ENCODE data around the gene SCEL.
"Not testable (repeated sequence)": the region's sequence is repeated elsewhere in the genome, so short reads cannot be mapped to it uniquely, and the experiment has no call there.

The SCEL gene

GRCh38 chr13:77508959-77509620 is 26.4 kb upstream of the SCEL start:
- H3K27me3 ChIP-seq (ENCODE audit: control insufficient read depth, insufficient read depth, low read length), result no peaks in the 10 kb centered on the region
- H3K4me3 ChIP-seq (ENCODE audit: low read depth, low read length), result no peak overlapping the region
- no peak overlapping the region for H3K9ac ChIP-seq (ENCODE audit: low read depth, low read length)
- no peaks in the 10 kb centered on the region for H3K4me1 ChIP-seq (ENCODE audit: control insufficient read depth, insufficient read depth, low read length)
- no peaks in the 10 kb centered on the region for H3K36me3 ChIP-seq (ENCODE audit: control insufficient read depth, insufficient read depth, low read length)
- no peak overlapping the region for H3K27ac ChIP-seq (ENCODE audit: low read depth, low read length)
- no peaks in the 10 kb centered on the region for H3K9me3 ChIP-seq (ENCODE audit: control insufficient read depth, insufficient read depth, low read length)

- Histone ChIP-seq H3K27ac (ENCODE audit: low read depth, low read length) (no peak overlapping the region), H3K27me3 (ENCODE audit: control insufficient read depth, insufficient read depth, low read length) (no peaks in the 10 kb centered on the region), H3K9ac (ENCODE audit: low read depth, low read length) (no peak overlapping the region), H3K9me3 (ENCODE audit: control insufficient read depth, insufficient read depth, low read length) (no peaks in the 10 kb centered on the region), H3K36me3 (ENCODE audit: control insufficient read depth, insufficient read depth, low read length) (no peaks in the 10 kb centered on the region), H3K4me1 (ENCODE audit: control insufficient read depth, insufficient read depth, low read length) (no peaks in the 10 kb centered on the region), H3K4me3 (ENCODE audit: low read depth, low read length) (no peak overlapping the region)
These were observed 25.4 kb upstream of the SCEL start for GRCh38 chr13:77510156-77510555.

GRCh38 chr13:77511552-77511951 is 24.0 kb upstream of the SCEL start:
- no peaks in the 10 kb centered on the region for H3K9me3 ChIP-seq (ENCODE audit: control insufficient read depth, insufficient read depth, low read length)
- no peak overlapping the region for H3K4me3 ChIP-seq (ENCODE audit: low read depth, low read length)
- H3K27me3 ChIP-seq (ENCODE audit: control insufficient read depth, insufficient read depth, low read length), result no peaks in the 10 kb centered on the region
- no peak overlapping the region for H3K9ac ChIP-seq (ENCODE audit: low read depth, low read length)
- H3K36me3 ChIP-seq (ENCODE audit: control insufficient read depth, insufficient read depth, low read length), result no peaks in the 10 kb centered on the region
- no peaks in the 10 kb centered on the region for H3K4me1 ChIP-seq (ENCODE audit: control insufficient read depth, insufficient read depth, low read length)
- H3K27ac ChIP-seq (ENCODE audit: low read depth, low read length), result no peak overlapping the region

GRCh38 chr13:77513719-77514335 is 21.7 kb upstream of the SCEL start:
- Histone ChIP-seq H3K9me3 (ENCODE audit: control insufficient read depth, insufficient read depth, low read length) (no peaks in the 10 kb centered on the region), H3K4me1 (ENCODE audit: control insufficient read depth, insufficient read depth, low read length) (no peaks in the 10 kb centered on the region), H3K4me3 (ENCODE audit: low read depth, low read length) (no peak overlapping the region), H3K9ac (ENCODE audit: low read depth, low read length) (no peak overlapping the region), H3K36me3 (ENCODE audit: control insufficient read depth, insufficient read depth, low read length) (no peaks in the 10 kb centered on the region), H3K27me3 (ENCODE audit: control insufficient read depth, insufficient read depth, low read length) (no peaks in the 10 kb centered on the region), H3K27ac (ENCODE audit: low read depth, low read length) (no peak overlapping the region)

- Histone ChIP-seq H3K4me3 (ENCODE audit: low read depth, low read length) (no peak overlapping the region), H3K36me3 (ENCODE audit: control insufficient read depth, insufficient read depth, low read length) (no peaks in the 10 kb centered on the region), H3K9me3 (ENCODE audit: control insufficient read depth, insufficient read depth, low read length) (no peaks in the 10 kb centered on the region), H3K27me3 (ENCODE audit: control insufficient read depth, insufficient read depth, low read length) (no peaks in the 10 kb centered on the region), H3K4me1 (ENCODE audit: control insufficient read depth, insufficient read depth, low read length) (no peaks in the 10 kb centered on the region), H3K9ac (ENCODE audit: low read depth, low read length) (no peak overlapping the region), H3K27ac (ENCODE audit: low read depth, low read length) (no peak overlapping the region)
These were observed 21.2 kb upstream of the SCEL start for GRCh38 chr13:77514336-77514726.

- no peaks in the 10 kb centered on the region for H3K4me1 ChIP-seq (ENCODE audit: control insufficient read depth, insufficient read depth, low read length)
- no peaks in the 10 kb centered on the region for H3K9me3 ChIP-seq (ENCODE audit: control insufficient read depth, insufficient read depth, low read length)
- H3K27ac ChIP-seq (ENCODE audit: low read depth, low read length), result peak overlapping the region; percentile 3
- no peaks in the 10 kb centered on the region for H3K27me3 ChIP-seq (ENCODE audit: control insufficient read depth, insufficient read depth, low read length)
- no peaks in the 10 kb centered on the region for H3K36me3 ChIP-seq (ENCODE audit: control insufficient read depth, insufficient read depth, low read length)
- no peak overlapping the region for H3K4me3 ChIP-seq (ENCODE audit: low read depth, low read length)
- no peak overlapping the region for H3K9ac ChIP-seq (ENCODE audit: low read depth, low read length)
These were observed 19.7 kb upstream of the SCEL start for GRCh38 chr13:77515785-77516184.

- H3K27ac ChIP-seq (ENCODE audit: low read depth, low read length), result peak overlapping the region; percentile 3
- H3K36me3 ChIP-seq (ENCODE audit: control insufficient read depth, insufficient read depth, low read length), result no peaks in the 10 kb centered on the region
- no peak overlapping the region for H3K4me3 ChIP-seq (ENCODE audit: low read depth, low read length)
- no peaks in the 10 kb centered on the region for H3K27me3 ChIP-seq (ENCODE audit: control insufficient read depth, insufficient read depth, low read length)
- H3K4me1 ChIP-seq (ENCODE audit: control insufficient read depth, insufficient read depth, low read length), result 0 out of 2 replicates have a peak, but pooled peaks cover under 1% of the 10 kb centered on the region
- no peaks in the 10 kb centered on the region for H3K9me3 ChIP-seq (ENCODE audit: control insufficient read depth, insufficient read depth, low read length)
- H3K9ac ChIP-seq (ENCODE audit: low read depth, low read length), result no peak overlapping the region
These were observed 19.1 kb upstream of the SCEL start for GRCh38 chr13:77516342-77516789.

GRCh38 chr13:77518266-77518665 is 17.2 kb upstream of the SCEL start:
- Histone ChIP-seq H3K9ac (ENCODE audit: low read depth, low read length) (no peak overlapping the region), H3K27me3 (ENCODE audit: control insufficient read depth, insufficient read depth, low read length) (no peaks in the 10 kb centered on the region), H3K4me1 (ENCODE audit: control insufficient read depth, insufficient read depth, low read length) (peaks cover 12% of the 10 kb centered on the region; the same call in 1 of the 2 replicates), H3K36me3 (ENCODE audit: control insufficient read depth, insufficient read depth, low read length) (no peaks in the 10 kb centered on the region), H3K27ac (ENCODE audit: low read depth, low read length) (no peak overlapping the region), H3K4me3 (ENCODE audit: low read depth, low read length) (no peak overlapping the region), H3K9me3 (ENCODE audit: control insufficient read depth, insufficient read depth, low read length) (no peaks in the 10 kb centered on the region)

GRCh38 chr13:77519396-77519795 is 16.1 kb upstream of the SCEL start:
- not testable (repeated sequence) for H3K9ac ChIP-seq (ENCODE audit: low read depth, low read length); H3K27me3 ChIP-seq (ENCODE audit: control insufficient read depth, insufficient read depth, low read length); H3K9me3 ChIP-seq (ENCODE audit: control insufficient read depth, insufficient read depth, low read length); H3K4me3 ChIP-seq (ENCODE audit: low read depth, low read length); H3K27ac ChIP-seq (ENCODE audit: low read depth, low read length); H3K36me3 ChIP-seq (ENCODE audit: control insufficient read depth, insufficient read depth, low read length)
- H3K4me1 ChIP-seq (ENCODE audit: control insufficient read depth, insufficient read depth, low read length), result peaks cover 12% of the 10 kb centered on the region; the same call in 1 of the 2 replicates

- no peak overlapping the region for H3K4me3 ChIP-seq (ENCODE audit: low read depth, low read length)
- no peak overlapping the region for H3K9ac ChIP-seq (ENCODE audit: low read depth, low read length)
- no peaks in the 10 kb centered on the region for H3K36me3 ChIP-seq (ENCODE audit: control insufficient read depth, insufficient read depth, low read length)
- no peak overlapping the region for H3K27ac ChIP-seq (ENCODE audit: low read depth, low read length)
- H3K4me1 ChIP-seq (ENCODE audit: control insufficient read depth, insufficient read depth, low read length), result peaks cover 12% of the 10 kb centered on the region; the same call in 1 of the 2 replicates
- H3K27me3 ChIP-seq (ENCODE audit: control insufficient read depth, insufficient read depth, low read length), result no peaks in the 10 kb centered on the region
- no peaks in the 10 kb centered on the region for H3K9me3 ChIP-seq (ENCODE audit: control insufficient read depth, insufficient read depth, low read length)
These were observed 15.7 kb upstream of the SCEL start for GRCh38 chr13:77519808-77520207.

GRCh38 chr13:77521194-77521593 is 14.3 kb upstream of the SCEL start:
- H3K4me3 ChIP-seq (ENCODE audit: low read depth, low read length), result no peak overlapping the region
- peak overlapping the region; percentile 80 for H3K27ac ChIP-seq (ENCODE audit: low read depth, low read length)
- H3K9me3 ChIP-seq (ENCODE audit: control insufficient read depth, insufficient read depth, low read length), result no peaks in the 10 kb centered on the region
- peaks cover 12% of the 10 kb centered on the region; the same call in 1 of the 2 replicates for H3K4me1 ChIP-seq (ENCODE audit: control insufficient read depth, insufficient read depth, low read length)
- H3K9ac ChIP-seq (ENCODE audit: low read depth, low read length), result no peak overlapping the region
- no peaks in the 10 kb centered on the region for H3K27me3 ChIP-seq (ENCODE audit: control insufficient read depth, insufficient read depth, low read length)
- no peaks in the 10 kb centered on the region for H3K36me3 ChIP-seq (ENCODE audit: control insufficient read depth, insufficient read depth, low read length)
